ENCODE data around the gene CKS1B. TPM values are rescaled to one million over a fixed set of nuclear protein-coding genes. Genes with fewer than 3 reads are reported as not detected.

CKS1B gene
- total RNA-seq, 2 experiments from 2014 or later, result 204 to 230 TPM

DNA sequence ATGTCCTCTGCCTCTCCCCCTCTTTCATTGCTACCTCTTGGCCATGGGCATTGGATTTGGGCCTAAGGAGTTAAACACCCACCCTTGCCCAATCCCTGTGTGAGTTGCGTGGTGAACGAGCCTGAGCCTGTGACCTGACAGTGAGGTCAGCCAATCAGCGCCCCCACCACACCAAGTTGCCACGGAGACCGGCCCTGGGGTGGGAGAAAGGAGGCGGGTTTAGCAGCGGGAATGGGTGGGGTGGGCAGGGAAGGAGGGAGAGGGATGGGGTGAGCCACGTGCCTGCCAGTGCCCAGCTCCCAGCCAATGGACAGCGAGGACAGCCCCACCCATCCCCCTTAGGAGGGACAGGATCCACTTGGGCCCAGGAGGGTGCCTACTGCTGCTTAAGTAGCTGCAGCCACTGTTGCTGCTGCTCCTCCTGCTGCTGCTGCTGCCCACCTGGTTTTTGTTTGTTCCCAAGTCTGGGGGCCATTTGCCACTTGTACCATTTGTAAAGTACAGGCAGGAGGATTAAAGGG lies 37.6 kb downstream of the CKS1B start:
- CTCF ChIA-PET (ENCODE audit: unreplicated experiment), result no interaction called here
- H3K9me3 ChIP-seq (ENCODE audit: low read length), result no peaks in the 10 kb centered on the region
- H3K9me2 ChIP-seq (ENCODE audit: insufficient read depth, low read length), result no peaks in the 10 kb centered on the region
- TF ChIP-seq, protein P1, sequence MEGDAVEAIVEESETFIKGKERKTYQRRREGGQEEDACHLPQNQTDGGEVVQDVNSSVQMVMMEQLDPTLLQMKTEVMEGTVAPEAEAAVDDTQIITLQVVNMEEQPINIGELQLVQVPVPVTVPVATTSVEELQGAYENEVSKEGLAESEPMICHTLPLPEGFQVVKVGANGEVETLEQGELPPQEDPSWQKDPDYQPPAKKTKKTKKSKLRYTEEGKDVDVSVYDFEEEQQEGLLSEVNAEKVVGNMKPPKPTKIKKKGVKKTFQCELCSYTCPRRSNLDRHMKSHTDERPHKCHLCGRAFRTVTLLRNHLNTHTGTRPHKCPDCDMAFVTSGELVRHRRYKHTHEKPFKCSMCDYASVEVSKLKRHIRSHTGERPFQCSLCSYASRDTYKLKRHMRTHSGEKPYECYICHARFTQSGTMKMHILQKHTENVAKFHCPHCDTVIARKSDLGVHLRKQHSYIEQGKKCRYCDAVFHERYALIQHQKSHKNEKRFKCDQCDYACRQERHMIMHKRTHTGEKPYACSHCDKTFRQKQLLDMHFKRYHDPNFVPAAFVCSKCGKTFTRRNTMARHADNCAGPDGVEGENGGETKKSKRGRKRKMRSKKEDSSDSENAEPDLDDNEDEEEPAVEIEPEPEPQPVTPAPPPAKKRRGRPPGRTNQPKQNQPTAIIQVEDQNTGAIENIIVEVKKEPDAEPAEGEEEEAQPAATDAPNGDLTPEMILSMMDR (conservative IDR thresholded peaks at IDR 0.05; ENCODE audit: low read length), result no peak
- no peak for TF ChIP-seq EZH2phosphoT487 (IDR thresholded peaks at IDR 0.05; ENCODE audit: borderline replicate concordance, low read depth, low read length)
- no peaks in the 10 kb centered on the region for H4K20me1 ChIP-seq (ENCODE audit: insufficient read depth, low read length)
- no peak overlapping the region for H3K4me2 ChIP-seq (ENCODE audit: low read length)
- peak overlapping the region; percentile 58 for H3K27ac ChIP-seq (ENCODE audit: low read depth, low read length, poor library complexity, severe bottlenecking)
- H3K36me3 ChIP-seq (ENCODE audit: insufficient read depth, low read length), result peaks cover 22% of the 10 kb centered on the region; the same call in 1 of the 2 replicates
- no peak for DNase-seq (ENCODE audit: low spot score)
- intact Hi-C loops (cut with micrococcal nuclease; ENCODE audit: unreplicated experiment), result no loop called here
- BruUV-seq (replicated peaks), result no TSS peak
- POLR2A ChIA-PET, result interaction anchor here (0.7 kb wide), 2 partner anchors 23 to 47 kb away, joined by 3 to 4 read pairs; no protein-coding TSS in a partner anchor
- H3K4me1 ChIP-seq (ENCODE audit: insufficient read depth, low read length, poor library complexity, severe bottlenecking), result peaks cover 80% of the 10 kb centered on the region
- no peak overlapping the region for H2AFZ ChIP-seq (ENCODE audit: low read length)
- H3K79me2 ChIP-seq (ENCODE audit: insufficient read depth, low read depth, low read length), result no peaks in the 10 kb centered on the region
- no peak overlapping the region for H3K4me3 ChIP-seq (ENCODE audit: low read depth, low read length, poor library complexity, severe bottlenecking)

DNA sequence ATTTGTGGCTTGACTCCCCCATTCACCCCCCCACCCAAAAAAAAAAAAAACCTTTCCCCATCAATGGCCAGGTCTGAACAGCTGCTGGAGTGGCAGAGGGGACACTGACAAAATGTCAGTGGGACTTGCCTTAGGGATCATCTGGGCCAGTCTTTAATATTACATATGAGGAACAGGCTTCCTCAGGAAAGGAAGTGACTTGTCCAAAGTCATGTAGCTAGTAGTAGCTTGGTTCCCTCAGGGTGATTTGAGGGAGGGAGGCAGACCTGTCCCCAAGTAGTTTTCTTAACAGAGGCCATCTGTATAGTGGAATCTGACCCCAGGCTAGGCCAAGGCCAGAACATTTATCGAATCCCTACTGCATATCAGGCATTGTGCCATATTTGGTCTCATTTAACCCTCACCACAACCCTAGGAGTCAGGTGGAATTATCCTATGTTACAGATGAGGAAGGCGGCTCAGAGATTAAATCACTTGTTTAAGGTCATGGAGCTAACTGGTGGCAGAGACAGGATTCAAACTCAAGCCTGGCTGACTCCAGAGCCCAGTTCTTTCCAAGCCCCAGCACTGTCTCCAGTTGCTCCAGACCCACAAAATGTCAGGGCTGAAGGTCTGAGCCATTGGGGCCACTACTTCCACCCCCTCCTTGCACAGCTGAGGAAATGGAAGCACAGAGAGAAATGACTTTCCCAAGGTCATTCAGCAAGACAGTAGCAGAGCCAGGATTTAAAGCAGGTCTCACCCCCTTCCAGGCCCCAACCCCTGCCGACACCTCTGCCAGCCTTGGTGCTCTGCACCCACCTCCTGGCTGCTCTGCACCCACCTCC lies 38.5 kb downstream of the CKS1B start:
- Histone ChIP-seq H3K36me3 (ENCODE audit: insufficient read depth, low read length) (peaks cover 22% of the 10 kb centered on the region; the same call in 1 of the 2 replicates), H3K9me3 (ENCODE audit: low read length) (no peaks in the 10 kb centered on the region), H3K27ac (ENCODE audit: low read depth, low read length, poor library complexity, severe bottlenecking) (peak overlapping the region; percentile 58), H3K79me2 (ENCODE audit: insufficient read depth, low read depth, low read length) (no peaks in the 10 kb centered on the region), H3K4me2 (ENCODE audit: low read length) (peak overlapping the region; percentile 62), H3K4me3 (ENCODE audit: low read depth, low read length, poor library complexity, severe bottlenecking) (no peak overlapping the region), H3K9me2 (ENCODE audit: insufficient read depth, low read length) (no peaks in the 10 kb centered on the region), H3K4me1 (ENCODE audit: insufficient read depth, low read length, poor library complexity, severe bottlenecking) (peaks cover 81% of the 10 kb centered on the region), H4K20me1 (ENCODE audit: insufficient read depth, low read length) (no peaks in the 10 kb centered on the region), H2AFZ (ENCODE audit: low read length) (no peak overlapping the region)
- ChIA-PET POLR2A (interaction anchor here (0.7 to 1.2 kb wide), 4 partner anchors 10 to 46 kb away, joined by 3 to 4 read pairs (median 4); no protein-coding TSS in a partner anchor), CTCF (ENCODE audit: unreplicated experiment) (no interaction called here)
- BruUV-seq (replicated peaks), result no TSS peak
- no peak for DNase-seq (ENCODE audit: low spot score)
- TF ChIP-seq, protein P1 (conservative IDR thresholded peaks at IDR 0.05; ENCODE audit: low read length), result no peak
- TF ChIP-seq EZH2phosphoT487 (IDR thresholded peaks at IDR 0.05; ENCODE audit: borderline replicate concordance, low read depth, low read length), result no peak
- intact Hi-C loops (cut with micrococcal nuclease; ENCODE audit: unreplicated experiment), result no loop called here

DNA sequence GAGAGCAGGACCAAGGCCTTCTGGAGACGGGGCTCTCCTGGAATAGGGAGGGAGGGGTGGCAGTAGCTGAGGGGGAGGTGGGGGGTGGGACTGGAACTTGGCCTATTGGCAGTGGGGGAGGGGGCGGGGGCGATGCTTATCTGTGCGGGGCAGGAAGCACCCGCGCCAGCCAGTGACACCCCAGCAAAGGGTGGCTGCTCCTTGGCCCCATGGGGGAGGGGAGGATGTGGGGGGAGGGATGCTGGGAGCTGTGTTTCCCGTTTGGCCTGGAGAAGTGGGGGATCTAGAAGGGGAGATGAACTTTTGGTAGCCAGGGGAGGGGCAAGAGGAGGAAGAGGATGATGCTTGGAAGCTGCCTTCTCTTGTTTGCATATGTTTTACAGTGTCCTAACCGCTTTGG lies 39.2 kb downstream of the CKS1B start:
- ChIA-PET POLR2A (interaction anchor here (1.2 kb wide), 1 partner anchor 9 kb away, joined by 3 read pairs; no protein-coding TSS in a partner anchor), CTCF (ENCODE audit: unreplicated experiment) (no interaction called here)
- intact Hi-C loops (cut with micrococcal nuclease; ENCODE audit: unreplicated experiment), result no loop called here
- Histone ChIP-seq H3K27ac (ENCODE audit: low read depth, low read length, poor library complexity, severe bottlenecking) (peak overlapping the region; percentile 58), H4K20me1 (ENCODE audit: insufficient read depth, low read length) (no peaks in the 10 kb centered on the region), H3K4me2 (ENCODE audit: low read length) (peak overlapping the region; percentile 62), H3K9me2 (ENCODE audit: insufficient read depth, low read length) (no peaks in the 10 kb centered on the region), H3K9me3 (ENCODE audit: low read length) (no peaks in the 10 kb centered on the region), H3K4me3 (ENCODE audit: low read depth, low read length, poor library complexity, severe bottlenecking) (no peak overlapping the region), H3K36me3 (ENCODE audit: insufficient read depth, low read length) (peaks cover 22% of the 10 kb centered on the region; the same call in 1 of the 2 replicates), H2AFZ (ENCODE audit: low read length) (no peak overlapping the region), H3K4me1 (ENCODE audit: insufficient read depth, low read length, poor library complexity, severe bottlenecking) (peaks cover 81% of the 10 kb centered on the region), H3K79me2 (ENCODE audit: insufficient read depth, low read depth, low read length) (no peaks in the 10 kb centered on the region)
- no TSS peak for BruUV-seq (replicated peaks)
- TF ChIP-seq, protein P1 (conservative IDR thresholded peaks at IDR 0.05; ENCODE audit: low read length), result no peak
- TF ChIP-seq EZH2phosphoT487 (IDR thresholded peaks at IDR 0.05; ENCODE audit: borderline replicate concordance, low read depth, low read length), result no peak
- DNase-seq (ENCODE audit: low spot score), result no peak

All from OCI-LY7 (cell line).